PC-3 (cell line): ENCODE data around the gene TYK2.

Source experiments
- CTCF ChIP-seq: fragments of 300-600 bp; sonication (generic); conservative IDR thresholded peaks from 2 replicates; pipeline ENCODE4 v1.5.1; 2017; ENCODE audit warnings: antibody characterized with exemption, low read depth, mild to moderate bottlenecking, low read length
- EZH2 ChIP-seq: fragments of 300-600 bp; sonication (generic); IDR thresholded peaks from one replicate; pipeline ENCODE4 v1.6.1; 2017; ENCODE audit warnings: antibody characterized with exemption, mild to moderate bottlenecking, low read length; ENCODE audit not compliant: unreplicated experiment
- EZH2phosphoT487 ChIP-seq: fragments of 300-600 bp; sonication (generic); IDR thresholded peaks from 2 replicates; pipeline ENCODE4 v1.6.1; 2018; ENCODE audit warnings: mild to moderate bottlenecking, antibody characterized with exemption, low read length, borderline replicate concordance

DNA sequence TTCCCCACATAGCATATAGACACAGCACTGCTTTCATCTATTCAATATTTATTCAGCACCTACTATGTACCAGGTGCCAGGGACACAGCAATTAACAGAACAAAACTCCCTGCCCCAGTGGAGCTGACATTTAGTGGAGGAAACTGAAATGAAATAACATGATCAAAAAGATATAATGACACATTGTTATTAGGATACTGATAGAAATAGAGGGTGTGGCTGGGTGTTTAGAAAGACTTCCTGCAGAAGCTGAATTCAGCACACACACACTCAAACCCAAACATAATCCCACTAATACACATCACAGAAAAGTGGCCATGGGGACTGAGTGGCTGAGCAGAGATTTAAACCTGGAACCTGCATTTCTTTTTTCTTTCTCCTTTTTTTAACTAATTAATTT, 26.7 kb upstream of the TYK2 start:
- TF ChIP-seq CTCF (no peak), EZH2 (no peak), EZH2phosphoT487 (no peak)
